Measurements from ENCODE around the gene TCF25. TPM values are rescaled to one million over a fixed set of nuclear protein-coding genes. Genes with fewer than 3 reads are reported as not detected.

TCF25 gene
- total RNA-seq, 1 experiment from 2014 or later, result 270 TPM

DNA sequence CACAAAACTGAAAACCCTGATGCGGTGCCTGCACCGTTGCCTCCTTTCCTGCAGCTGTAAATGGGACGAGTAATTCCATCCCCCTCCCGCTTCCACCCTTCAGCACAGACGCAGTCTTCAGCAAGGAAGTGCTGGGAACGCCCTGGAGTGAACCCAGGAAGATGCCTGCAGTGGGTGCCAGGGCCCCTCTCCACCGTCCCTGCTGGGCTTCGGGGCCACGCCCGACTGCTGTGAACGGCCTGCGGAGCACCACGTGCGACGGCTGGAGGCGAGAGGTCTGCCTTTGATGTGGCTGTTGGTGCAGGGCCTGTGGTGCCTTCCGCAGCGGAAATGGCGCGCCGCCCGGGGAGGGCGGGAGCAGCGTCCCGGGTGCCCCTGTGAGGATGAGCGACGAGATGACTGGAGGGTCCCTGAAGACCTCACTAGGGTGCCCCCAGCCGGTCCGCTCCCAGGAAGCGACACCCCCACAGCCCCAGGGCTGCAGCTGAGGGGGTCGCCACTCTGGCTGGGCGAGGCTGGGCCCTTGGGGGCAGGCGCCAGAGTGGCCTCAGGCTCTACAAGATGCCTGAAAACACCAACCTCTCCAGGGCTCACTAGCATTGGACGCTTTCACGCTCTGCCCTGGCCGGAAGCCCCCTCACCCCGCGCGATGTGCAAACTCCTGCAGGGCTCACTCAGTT lies 44.5 kb downstream of the TCF25 start:
- no TSS peak for BruUV-seq (replicated peaks)
- CTCF ChIA-PET, result interaction anchor here (0.6 to 0.7 kb wide), 2 partner anchors 8 to 10 kb away, joined by 3 to 5 read pairs; no protein-coding TSS in a partner anchor
- H3K27ac Mint-ChIP-seq (ENCODE audit: unreplicated experiment), result peak overlapping the region; percentile 43

DNA sequence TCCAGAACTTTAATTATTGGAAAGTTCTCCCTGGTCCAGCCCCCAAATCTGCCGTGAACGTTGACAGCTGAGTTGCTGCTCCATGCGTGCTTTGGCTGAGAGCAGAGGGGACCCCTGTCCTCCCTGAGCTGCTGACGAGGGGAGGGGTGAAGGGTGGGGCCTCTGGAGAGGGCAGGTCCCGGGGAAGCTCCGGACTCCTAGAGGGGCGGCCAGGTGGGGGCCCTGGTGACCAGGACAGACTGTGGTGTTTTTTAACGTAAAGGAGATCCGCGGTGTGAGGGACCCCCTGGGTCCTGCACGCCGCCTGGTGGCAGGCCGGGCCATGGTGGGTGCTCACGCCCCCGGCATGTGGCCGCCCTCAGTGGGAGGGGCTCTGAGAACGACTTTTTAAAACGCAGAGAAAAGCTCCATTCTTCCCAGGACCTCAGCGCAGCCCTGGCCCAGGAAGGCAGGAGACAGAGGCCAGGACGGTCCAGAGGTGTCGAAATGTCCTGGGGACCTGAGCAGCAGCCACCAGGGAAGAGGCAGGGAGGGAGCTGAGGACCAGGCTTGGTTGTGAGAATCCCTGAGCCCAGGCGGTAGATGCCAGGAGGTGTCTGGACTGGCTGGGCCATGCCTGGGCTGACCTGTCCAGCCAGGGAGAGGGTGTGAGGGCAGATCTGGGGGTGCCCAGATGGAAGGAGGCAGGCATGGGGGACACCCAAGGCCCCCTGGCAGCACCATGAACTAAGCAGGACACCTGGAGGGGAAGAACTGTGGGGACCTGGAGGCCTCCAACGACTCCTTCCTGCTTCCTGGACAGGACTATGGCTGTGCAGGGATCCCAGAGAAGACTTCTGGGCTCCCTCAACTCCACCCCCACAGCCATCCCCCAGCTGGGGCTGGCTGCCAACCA lies 45.3 kb downstream of the TCF25 start, which contains the start of gene MC1R:
TSS of gene MC1R (plus strand) at position 410 of the 895 bp plus-strand sequence. CDS start at position 807, 397 bp downstream.
- TF ChIP-seq, protein P1, sequence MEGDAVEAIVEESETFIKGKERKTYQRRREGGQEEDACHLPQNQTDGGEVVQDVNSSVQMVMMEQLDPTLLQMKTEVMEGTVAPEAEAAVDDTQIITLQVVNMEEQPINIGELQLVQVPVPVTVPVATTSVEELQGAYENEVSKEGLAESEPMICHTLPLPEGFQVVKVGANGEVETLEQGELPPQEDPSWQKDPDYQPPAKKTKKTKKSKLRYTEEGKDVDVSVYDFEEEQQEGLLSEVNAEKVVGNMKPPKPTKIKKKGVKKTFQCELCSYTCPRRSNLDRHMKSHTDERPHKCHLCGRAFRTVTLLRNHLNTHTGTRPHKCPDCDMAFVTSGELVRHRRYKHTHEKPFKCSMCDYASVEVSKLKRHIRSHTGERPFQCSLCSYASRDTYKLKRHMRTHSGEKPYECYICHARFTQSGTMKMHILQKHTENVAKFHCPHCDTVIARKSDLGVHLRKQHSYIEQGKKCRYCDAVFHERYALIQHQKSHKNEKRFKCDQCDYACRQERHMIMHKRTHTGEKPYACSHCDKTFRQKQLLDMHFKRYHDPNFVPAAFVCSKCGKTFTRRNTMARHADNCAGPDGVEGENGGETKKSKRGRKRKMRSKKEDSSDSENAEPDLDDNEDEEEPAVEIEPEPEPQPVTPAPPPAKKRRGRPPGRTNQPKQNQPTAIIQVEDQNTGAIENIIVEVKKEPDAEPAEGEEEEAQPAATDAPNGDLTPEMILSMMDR (IDR thresholded peaks at IDR 0.05; ENCODE audit: unreplicated experiment), result no peak
- DNase-seq, result peak; percentile 63
- CTCF ChIA-PET, result interaction anchor here (0.7 kb wide), 1 partner anchor 8 kb away, joined by 5 read pairs; no protein-coding TSS in a partner anchor
- Mint-ChIP-seq H3K9me3 (ENCODE audit: low read depth, unreplicated experiment) (no peaks in the 10 kb centered on the region), H3K4me1 (ENCODE audit: low read depth, unreplicated experiment) (peaks cover 24% of the 10 kb centered on the region), H3K36me3 (ENCODE audit: insufficient read depth, unreplicated experiment) (peaks cover 84% of the 10 kb centered on the region), H3K27me3 (ENCODE audit: unreplicated experiment) (no peaks in the 10 kb centered on the region), H3K4me3 (ENCODE audit: low read depth, unreplicated experiment) (peak within 1 kb of the TSS; percentile 78), H3K27ac (ENCODE audit: unreplicated experiment) (peak within 1 kb of the TSS; percentile 43)
- no TSS peak for BruUV-seq (replicated peaks)
- intact Hi-C loops (cut with micrococcal nuclease; ENCODE audit: unreplicated experiment), result no loop called here

More for the DNA sequence above, 44.5 kb downstream of the TCF25 start:
- Mint-ChIP-seq H3K9me3 (ENCODE audit: low read depth, unreplicated experiment) (no peaks in the 10 kb centered on the region), H3K27me3 (ENCODE audit: unreplicated experiment) (no peaks in the 10 kb centered on the region), H3K4me1 (ENCODE audit: low read depth, unreplicated experiment) (peaks cover 24% of the 10 kb centered on the region), H3K36me3 (ENCODE audit: insufficient read depth, unreplicated experiment) (peaks cover 83% of the 10 kb centered on the region), H3K4me3 (ENCODE audit: low read depth, unreplicated experiment) (peak overlapping the region; percentile 78)
- DNase-seq, result peak; percentile 84
- TF ChIP-seq, protein P1 (IDR thresholded peaks at IDR 0.05; ENCODE audit: unreplicated experiment), result no peak
- intact Hi-C loops (cut with micrococcal nuclease; ENCODE audit: unreplicated experiment), result no loop called here

DNA sequence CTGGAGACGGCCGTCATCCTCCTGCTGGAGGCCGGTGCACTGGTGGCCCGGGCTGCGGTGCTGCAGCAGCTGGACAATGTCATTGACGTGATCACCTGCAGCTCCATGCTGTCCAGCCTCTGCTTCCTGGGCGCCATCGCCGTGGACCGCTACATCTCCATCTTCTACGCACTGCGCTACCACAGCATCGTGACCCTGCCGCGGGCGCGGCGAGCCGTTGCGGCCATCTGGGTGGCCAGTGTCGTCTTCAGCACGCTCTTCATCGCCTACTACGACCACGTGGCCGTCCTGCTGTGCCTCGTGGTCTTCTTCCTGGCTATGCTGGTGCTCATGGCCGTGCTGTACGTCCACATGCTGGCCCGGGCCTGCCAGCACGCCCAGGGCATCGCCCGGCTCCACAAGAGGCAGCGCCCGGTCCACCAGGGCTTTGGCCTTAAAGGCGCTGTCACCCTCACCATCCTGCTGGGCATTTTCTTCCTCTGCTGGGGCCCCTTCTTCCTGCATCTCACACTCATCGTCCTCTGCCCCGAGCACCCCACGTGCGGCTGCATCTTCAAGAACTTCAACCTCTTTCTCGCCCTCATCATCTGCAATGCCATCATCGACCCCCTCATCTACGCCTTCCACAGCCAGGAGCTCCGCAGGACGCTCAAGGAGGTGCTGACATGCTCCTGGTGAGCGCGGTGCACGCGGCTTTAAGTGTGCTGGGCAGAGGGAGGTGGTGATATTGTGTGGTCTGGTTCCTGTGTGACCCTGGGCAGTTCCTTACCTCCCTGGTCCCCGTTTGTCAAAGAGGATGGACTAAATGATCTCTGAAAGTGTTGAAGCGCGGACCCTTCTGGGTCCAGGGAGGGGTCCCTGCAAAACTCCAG lies 46.4 kb downstream of the TCF25 start:
- DNase-seq, result no peak
- no peaks in the 10 kb centered on the region for H3K27me3 Mint-ChIP-seq (ENCODE audit: unreplicated experiment)
- no TSS peak for BruUV-seq (replicated peaks)
- peaks cover 86% of the 10 kb centered on the region for H3K36me3 Mint-ChIP-seq (ENCODE audit: insufficient read depth, unreplicated experiment)
- peak overlapping the region; percentile 14 for H3K27ac Mint-ChIP-seq (ENCODE audit: unreplicated experiment)
- TF ChIP-seq, protein P1 (IDR thresholded peaks at IDR 0.05; ENCODE audit: unreplicated experiment), result no peak
- peak overlapping the region; percentile 2 for H3K4me3 Mint-ChIP-seq (ENCODE audit: low read depth, unreplicated experiment)
- CTCF ChIA-PET, result no interaction called here
- no peaks in the 10 kb centered on the region for H3K9me3 Mint-ChIP-seq (ENCODE audit: low read depth, unreplicated experiment)
- intact Hi-C loops (cut with micrococcal nuclease; ENCODE audit: unreplicated experiment), result no loop called here
- peaks cover 24% of the 10 kb centered on the region for H3K4me1 Mint-ChIP-seq (ENCODE audit: low read depth, unreplicated experiment)

DNA sequence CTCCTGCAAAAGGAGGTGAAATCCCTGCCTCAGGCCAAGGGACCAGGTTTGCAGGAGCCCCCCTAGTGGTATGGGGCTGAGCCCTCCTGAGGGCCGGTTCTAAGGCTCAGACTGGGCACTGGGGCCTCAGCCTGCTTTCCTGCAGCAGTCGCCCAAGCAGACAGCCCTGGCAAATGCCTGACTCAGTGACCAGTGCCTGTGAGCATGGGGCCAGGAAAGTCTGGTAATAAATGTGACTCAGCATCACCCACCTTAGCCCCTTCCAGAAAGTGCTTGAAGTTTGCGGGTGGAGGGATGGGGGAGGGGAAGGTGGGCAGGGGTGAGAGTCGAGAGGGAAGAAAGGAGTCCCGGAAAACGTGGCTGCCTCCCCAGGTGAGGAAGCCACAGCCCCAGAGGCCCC lies 47.3 kb downstream of the TCF25 start:
- DNase-seq, result no peak
- H3K9me3 Mint-ChIP-seq (ENCODE audit: low read depth, unreplicated experiment), result no peaks in the 10 kb centered on the region
- no peaks in the 10 kb centered on the region for H3K27me3 Mint-ChIP-seq (ENCODE audit: unreplicated experiment)
- TF ChIP-seq, protein P1 (IDR thresholded peaks at IDR 0.05; ENCODE audit: unreplicated experiment), result no peak
- CTCF ChIA-PET, result no interaction called here
- H3K36me3 Mint-ChIP-seq (ENCODE audit: insufficient read depth, unreplicated experiment), result peaks cover 85% of the 10 kb centered on the region
- intact Hi-C loops (cut with micrococcal nuclease; ENCODE audit: unreplicated experiment), result no loop called here
- H3K4me3 Mint-ChIP-seq (ENCODE audit: low read depth, unreplicated experiment), result no peak overlapping the region
- BruUV-seq (replicated peaks), result no TSS peak
- peaks cover 24% of the 10 kb centered on the region for H3K4me1 Mint-ChIP-seq (ENCODE audit: low read depth, unreplicated experiment)
- H3K27ac Mint-ChIP-seq (ENCODE audit: unreplicated experiment), result no peak overlapping the region

All from Calu3 (cell line).